Mesenchymal stem cell (in vitro differentiated cells and primary cell): ENCODE data around the gene SLC39A8.
A peak's percentile ranks its signal among the peaks of the same experiment; 100 is the strongest.

Experiments used
- DNase-seq: peaks from one replicate; pipeline ENCODE4 v3.0.0-alpha.2; 2013
- H2AFZ ChIP-seq: one replicate; pipeline ENCODE4 v1.6.1; 2013; ENCODE audit warnings: low read depth, mild to moderate bottlenecking, control low read depth, inconsistent platforms, low read length, moderate library complexity
- H2AK5ac ChIP-seq: 2 replicates; pipeline ENCODE4 v1.6.1; 2013; ENCODE audit warnings: low read length, moderate library complexity, mild to moderate bottlenecking, inconsistent platforms; ENCODE audit not compliant: severe bottlenecking
- H2BK120ac ChIP-seq: one replicate; pipeline ENCODE4 v1.6.1; 2013; ENCODE audit warnings: low read depth, mild to moderate bottlenecking, inconsistent platforms, low read length, moderate library complexity
- H2BK12ac ChIP-seq, 2 experiments: one replicate each; pipeline ENCODE4 v1.6.1; 2013; ENCODE audit warnings: inconsistent platforms in 2 of 2, low read length in 2 of 2, mild to moderate bottlenecking in 2 of 2, moderate library complexity in 2 of 2, control low read depth in 1 of 2
- H2BK15ac ChIP-seq: one replicate; pipeline ENCODE4 v1.6.1; 2013; ENCODE audit warnings: mild to moderate bottlenecking, low read depth, inconsistent platforms; ENCODE audit not compliant: poor library complexity, severe bottlenecking
- H2BK5ac ChIP-seq: 2 replicates; pipeline ENCODE4 v1.6.1; 2013; ENCODE audit warnings: low read depth, mild to moderate bottlenecking, low read length, control low read depth, inconsistent platforms; ENCODE audit not compliant: poor library complexity, severe bottlenecking
- H3K14ac ChIP-seq, 2 experiments: one replicate each; pipeline ENCODE4 v1.6.1; 2013; ENCODE audit warnings: inconsistent platforms in 2 of 2, low read length in 2 of 2, control low read depth in 1 of 2, mild to moderate bottlenecking in 1 of 2, moderate library complexity in 1 of 2
- H3K18ac ChIP-seq, 2 experiments: one replicate each; pipeline ENCODE4 v1.6.1; 2013; ENCODE audit warnings: inconsistent platforms in 2 of 2, low read length in 2 of 2, control low read depth in 1 of 2, low read depth in 1 of 2, mild to moderate bottlenecking in 1 of 2
- H3K23ac ChIP-seq, 2 experiments: one replicate each; pipeline ENCODE4 v1.6.1; 2013; ENCODE audit warnings: inconsistent platforms in 2 of 2, low read length in 2 of 2, mild to moderate bottlenecking in 2 of 2, moderate library complexity in 2 of 2, control low read depth in 1 of 2
- H3K27ac ChIP-seq: 2 replicates; pipeline ENCODE4 v1.5.1; 2013; ENCODE audit warnings: mild to moderate bottlenecking, moderate library complexity, low read length, control low read depth, inconsistent platforms; ENCODE audit not compliant: poor library complexity, severe bottlenecking
- H3K27me3 ChIP-seq, 2 experiments: 2 replicates each; pipeline versions ENCODE4 v1.6.1 to v1.7.0; 2013; ENCODE audit warnings: low read length in 2 of 2, mild to moderate bottlenecking in 2 of 2, moderate library complexity in 2 of 2, control low read depth in 1 of 2, inconsistent platforms in 1 of 2; ENCODE audit not compliant: control insufficient read depth in 1 of 2, insufficient read depth in 1 of 2
- H3K36me3 ChIP-seq, 2 experiments: 2 replicates each; pipeline versions ENCODE4 v1.6.1 to v1.7.0; 2013; ENCODE audit warnings: low read length in 2 of 2, control low read depth in 1 of 2, inconsistent platforms in 1 of 2, low read depth in 1 of 2, mild to moderate bottlenecking in 1 of 2; ENCODE audit not compliant: insufficient read depth in 2 of 2, control insufficient read depth in 1 of 2
- H3K4ac ChIP-seq, 2 experiments: one replicate each; pipeline ENCODE4 v1.6.1; 2013; ENCODE audit warnings: inconsistent platforms in 2 of 2, low read length in 2 of 2, mild to moderate bottlenecking in 2 of 2, moderate library complexity in 2 of 2, control low read depth in 1 of 2, low read depth in 1 of 2
- H3K4me1 ChIP-seq: 2 replicates; pipeline ENCODE4 v1.6.1; 2013; ENCODE audit warnings: low read depth, low read length, control low read depth; ENCODE audit not compliant: control insufficient read depth, insufficient read depth
- H3K4me2 ChIP-seq: 2 replicates; pipeline ENCODE4 v1.6.1; 2013; ENCODE audit warnings: low read length, mild to moderate bottlenecking, inconsistent platforms; ENCODE audit not compliant: poor library complexity, severe bottlenecking
- H3K4me3 ChIP-seq, 2 experiments: 2 replicates each; pipeline versions ENCODE4 v1.5.1 to v1.7.0; 2013; ENCODE audit warnings: low read length in 2 of 2, mild to moderate bottlenecking in 2 of 2, control low read depth in 1 of 2, low read depth in 1 of 2; ENCODE audit not compliant: insufficient read depth in 1 of 2
- H3K79me1 ChIP-seq: replicated peaks from 2 replicates; pipeline ENCODE4 v1.6.1; 2013; ENCODE audit warnings: mild to moderate bottlenecking, control low read depth, low read length, inconsistent platforms; ENCODE audit not compliant: poor library complexity, severe bottlenecking
- H3K9ac ChIP-seq: 2 replicates; pipeline ENCODE4 v1.7.0; 2013; ENCODE audit warnings: mild to moderate bottlenecking, low read length, moderate library complexity
- H3K9me3 ChIP-seq: 2 replicates; pipeline ENCODE4 v1.7.0; 2013; ENCODE audit warnings: mild to moderate bottlenecking, low read length; ENCODE audit not compliant: control insufficient read depth
- H4K8ac ChIP-seq: one replicate; pipeline ENCODE4 v1.6.1; 2013; ENCODE audit warnings: inconsistent platforms, mild to moderate bottlenecking, low read length, moderate library complexity
- H4K91ac ChIP-seq: one replicate; pipeline ENCODE4 v1.6.1; 2013; ENCODE audit warnings: mild to moderate bottlenecking, low read length, inconsistent platforms
- WGBS: methylation state at CpG from one replicate; pipeline ENCODE4 v1.1.7; 2013; ENCODE audit warnings: mixed read lengths; 5-methylcytosine and 5-hydroxymethylcytosine counted together

Gene SLC39A8

DNA sequence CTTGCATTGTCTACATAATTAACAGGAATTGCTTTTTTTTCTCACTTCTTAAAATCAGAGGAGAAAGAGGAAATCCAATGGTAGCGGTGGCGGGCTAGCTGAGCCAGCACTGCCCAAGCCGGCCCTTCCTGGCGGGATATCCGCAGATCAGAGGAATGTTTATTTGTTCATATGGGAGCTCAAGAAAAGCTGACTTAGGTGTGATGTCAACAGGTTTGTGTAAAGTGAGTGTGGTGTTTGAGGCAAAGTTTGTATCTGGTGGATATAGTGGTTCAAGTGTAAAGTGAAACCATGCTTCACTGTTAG is 466 bp upstream of the SLC39A8 start:
- Histone ChIP-seq H2AFZ (peak overlapping the region; percentile 46), H4K91ac (peak overlapping the region; percentile 18), H3K27me3 (no peaks in the 10 kb centered on the region), H3K27ac (peak overlapping the region; percentile 29), H3K4me3 (peak overlapping the region; percentile 39 to 97), H3K4me2 (peak overlapping the region; percentile 100), H3K9ac (peak overlapping the region; percentile 94), H2BK12ac (peak overlapping the region in 1 of 2 experiments; percentile 63), H3K14ac (no peak overlapping the region), H3K9me3 (no peaks in the 10 kb centered on the region), H3K18ac (peak overlapping the region in 1 of 2 experiments; percentile 43), H3K79me1 (no peaks in the 10 kb centered on the region), H3K36me3 (peaks cover 0 to 3% of the 10 kb centered on the region in 2 experiments), H2BK120ac (no peak overlapping the region), H4K8ac (no peak overlapping the region), H2AK5ac (no peak overlapping the region), H3K23ac (no peak overlapping the region), H2BK15ac (peak overlapping the region; percentile 80), H3K4me1 (peaks cover 4% of the 10 kb centered on the region), H2BK5ac (no peak overlapping the region), H3K4ac (no peak overlapping the region)
- 4% methylated on average over 5 of the region's 5 CpGs for WGBS
- no peak for DNase-seq

DNA sequence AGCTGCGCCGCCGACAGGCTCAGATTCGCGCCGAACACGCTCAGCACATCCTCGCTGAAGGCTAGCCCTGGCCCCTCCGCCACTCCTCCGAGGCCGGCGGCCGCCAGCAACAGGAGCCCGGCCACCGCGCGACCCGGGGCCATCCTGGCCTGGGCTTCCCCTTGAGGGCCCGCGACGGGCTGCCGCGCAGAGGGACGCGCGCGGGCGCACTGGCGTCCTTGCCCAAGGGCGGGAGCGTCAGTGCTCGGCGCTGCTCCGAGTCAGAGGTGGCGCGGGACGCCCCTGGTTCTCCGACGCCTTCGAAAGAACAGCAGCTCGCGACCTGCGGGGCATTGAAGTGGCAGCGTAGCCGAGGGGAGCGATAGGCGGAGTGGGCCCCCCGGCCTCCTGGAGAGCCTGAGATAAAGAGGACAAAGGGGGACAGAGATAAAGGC is 745 bp downstream of the SLC39A8 start:
- WGBS = under 1% methylated on average over 42 of the region's 48 CpGs
- H3K4me3 ChIP-seq = peak overlapping the region; percentile 84 to 97

GRCh38 chr4:102343964-102344519 is 1.2 kb downstream of the SLC39A8 start:
- peaks cover 0 to 3% of the 10 kb centered on the region in 2 experiments for H3K36me3 ChIP-seq
- H4K8ac ChIP-seq = peak overlapping the region; percentile 60
- H3K14ac ChIP-seq = peak overlapping the region; percentile 3 to 81

More for the DNA sequence above, 745 bp downstream of the SLC39A8 start:
- no peak overlapping the region for H2BK5ac ChIP-seq
- peak overlapping the region; percentile 75 for H4K91ac ChIP-seq
- H2BK120ac ChIP-seq = peak overlapping the region; percentile 49
- DNase-seq = peak; percentile 69
- no peaks in the 10 kb centered on the region for H3K79me1 ChIP-seq
- peak overlapping the region; percentile 30 for H3K27ac ChIP-seq
- peak overlapping the region; percentile 62 to 84 for H3K18ac ChIP-seq
- peak overlapping the region; percentile 94 for H3K9ac ChIP-seq
- H3K23ac ChIP-seq = no peak overlapping the region
- no peak overlapping the region for H2AK5ac ChIP-seq
- H3K27me3 ChIP-seq = no peaks in the 10 kb centered on the region
- H3K4me1 ChIP-seq = peaks cover 4% of the 10 kb centered on the region
- peak overlapping the region; percentile 39 to 72 for H2BK12ac ChIP-seq
- H2AFZ ChIP-seq = peak overlapping the region; percentile 95
- peak overlapping the region; percentile 82 for H4K8ac ChIP-seq
- H3K14ac ChIP-seq = peak overlapping the region; percentile 3 to 81
- peak overlapping the region; percentile 67 for H2BK15ac ChIP-seq
- no peaks in the 10 kb centered on the region for H3K9me3 ChIP-seq
- H3K4ac ChIP-seq = peak overlapping the region; percentile 50 to 81
- peak overlapping the region; percentile 100 for H3K4me2 ChIP-seq
- H3K36me3 ChIP-seq = peaks cover 0 to 3% of the 10 kb centered on the region in 2 experiments

DNA sequence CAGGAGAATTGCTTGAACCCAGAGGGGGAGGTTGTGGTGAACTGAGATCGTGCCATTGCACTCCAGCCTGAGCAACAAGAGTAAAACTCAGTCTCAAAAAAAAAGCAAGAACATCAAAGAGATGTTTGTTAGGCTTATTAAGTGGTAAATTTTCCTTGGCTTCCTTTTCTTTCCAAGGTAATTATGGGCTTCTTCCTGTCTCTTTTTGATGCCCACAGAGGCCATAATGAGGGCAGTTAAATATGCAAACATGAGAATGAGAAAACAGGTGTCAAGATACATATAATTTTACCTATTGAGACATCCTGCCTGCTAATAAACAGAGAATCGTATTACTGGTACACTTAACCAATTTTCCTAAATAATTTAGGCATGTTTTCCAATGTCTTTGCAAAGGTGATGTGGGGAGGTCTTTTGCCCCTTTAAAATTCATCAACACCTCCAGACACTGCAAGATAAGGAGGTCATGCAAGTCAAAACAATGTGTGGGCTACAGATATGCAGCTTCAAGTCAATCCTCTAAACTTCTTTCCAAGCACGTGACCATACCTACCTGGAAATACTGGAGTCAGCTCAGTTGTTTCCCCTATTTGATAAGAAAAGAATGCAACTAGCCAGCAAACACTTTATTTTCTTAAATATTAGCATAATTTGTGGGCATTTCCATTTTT is 2.7 kb downstream of the SLC39A8 start:
- Histone ChIP-seq H3K36me3 (peaks cover 0 to 3% of the 10 kb centered on the region in 2 experiments), H3K4me2 (no peak overlapping the region), H2BK12ac (no peak overlapping the region), H3K9me3 (no peaks in the 10 kb centered on the region), H3K79me1 (peaks cover 1% of the 10 kb centered on the region), H2BK120ac (no peak overlapping the region), H3K18ac (no peak overlapping the region), H3K4ac (no peak overlapping the region), H2AK5ac (no peak overlapping the region), H2BK5ac (no peak overlapping the region), H3K4me1 (peaks cover 4% of the 10 kb centered on the region), H2BK15ac (no peak overlapping the region), H3K27me3 (no peaks in the 10 kb centered on the region), H2AFZ (no peak overlapping the region), H3K9ac (no peak overlapping the region), H4K91ac (no peak overlapping the region), H3K27ac (no peak overlapping the region), H3K14ac (no peak overlapping the region), H3K23ac (no peak overlapping the region), H3K4me3 (no peak overlapping the region), H4K8ac (no peak overlapping the region)
- WGBS = 49% methylated on average over 2 of the region's 3 CpGs
- DNase-seq = no peak

More at GRCh38 chr4:102343964-102344519, 1.2 kb downstream of the SLC39A8 start:
- WGBS = 2% methylated on average over 21 of the region's 21 CpGs
- Histone ChIP-seq H2BK120ac (no peak overlapping the region), H4K91ac (no peak overlapping the region), H3K23ac (no peak overlapping the region), H3K4me2 (peak overlapping the region; percentile 100), H2AFZ (peak overlapping the region; percentile 95), H3K9me3 (no peaks in the 10 kb centered on the region), H3K79me1 (no peaks in the 10 kb centered on the region), H2AK5ac (no peak overlapping the region), H2BK15ac (no peak overlapping the region), H3K4me1 (peaks cover 4% of the 10 kb centered on the region), H2BK12ac (peak overlapping the region in 1 of 2 experiments; percentile 39), H3K18ac (peak overlapping the region; percentile 62 to 84), H3K27me3 (no peaks in the 10 kb centered on the region), H3K27ac (no peak overlapping the region), H2BK5ac (no peak overlapping the region), H3K4me3 (peak overlapping the region; percentile 84 to 97), H3K4ac (peak overlapping the region; percentile 7 to 81), H3K9ac (peak overlapping the region; percentile 94)
- no peak for DNase-seq
